NCI-H2227 treated with DMSO at 0.1 percent for 48 hours (cell line): ENCODE results near the gene PXDN.
"Not testable (repeated sequence)": the region's sequence is repeated elsewhere in the genome, so short reads cannot be mapped to it uniquely, and the experiment has no call there.

Source experiments
- DNase-seq: peaks from one replicate; lab custom pipeline; 2025; lab: John Stamatoyannopoulos, UW

PXDN gene

DNA sequence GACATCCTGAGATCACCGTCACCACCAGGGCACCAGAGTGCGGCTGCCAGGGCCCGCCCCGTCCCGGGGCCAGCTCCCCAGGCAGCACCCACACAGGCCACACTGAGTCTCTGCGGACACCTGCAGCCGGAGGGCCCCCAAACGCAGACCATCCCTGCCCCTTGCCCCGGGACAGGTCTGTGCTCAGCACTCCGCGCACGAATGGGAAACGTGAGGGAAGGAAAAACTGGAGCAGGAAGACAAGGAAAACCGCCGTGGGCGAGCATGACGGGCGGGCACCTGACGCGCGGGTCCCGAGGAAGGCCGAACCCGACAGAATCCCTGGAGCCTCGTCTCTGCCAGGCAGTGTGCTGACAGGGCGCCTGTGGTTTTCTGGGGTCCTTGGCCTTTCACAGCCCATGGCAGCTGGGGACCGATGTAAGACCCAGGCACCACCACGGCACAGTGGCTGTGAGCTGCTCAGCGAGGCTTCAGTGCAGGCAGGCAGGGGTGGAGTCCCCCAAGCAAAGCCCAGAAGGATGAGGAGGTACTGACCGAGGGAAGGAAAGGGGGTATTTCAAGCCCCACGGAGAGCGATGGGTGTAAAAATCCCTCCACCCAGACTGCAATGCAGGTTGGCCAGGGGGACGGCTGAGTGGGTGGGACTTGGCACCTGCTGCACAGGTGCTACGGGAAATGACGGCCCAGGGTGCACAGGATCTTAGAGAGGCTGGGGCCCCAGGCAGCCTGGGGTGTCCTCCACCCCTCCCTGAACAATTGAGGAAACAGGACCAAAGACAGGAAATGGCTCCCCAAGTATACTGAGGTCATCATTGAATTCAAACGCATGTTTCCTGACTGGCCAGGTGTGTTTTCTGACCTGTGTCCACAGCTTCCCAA, 59.0 kb downstream of the PXDN start:
- no peak for DNase-seq

DNA sequence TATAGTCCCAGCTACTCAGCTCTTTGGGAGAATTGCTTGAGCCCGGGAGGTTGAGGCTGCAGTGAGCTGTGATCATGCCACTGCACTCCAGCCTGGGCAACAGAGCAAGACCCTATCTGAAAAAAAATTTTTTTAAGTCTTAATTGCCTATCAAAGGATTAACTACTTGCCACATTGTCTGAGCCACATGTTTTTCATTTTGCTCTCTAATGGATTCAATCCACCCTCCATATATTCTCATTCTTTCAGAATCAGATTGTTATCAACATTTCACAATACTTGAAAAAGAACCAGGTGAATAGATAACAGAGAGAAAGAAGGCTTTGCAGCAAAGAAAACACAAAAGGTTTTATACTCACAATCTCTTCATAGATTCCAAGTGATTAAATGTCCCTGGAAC, 61.0 kb downstream of the PXDN start:
- DNase-seq = no peak

DNA sequence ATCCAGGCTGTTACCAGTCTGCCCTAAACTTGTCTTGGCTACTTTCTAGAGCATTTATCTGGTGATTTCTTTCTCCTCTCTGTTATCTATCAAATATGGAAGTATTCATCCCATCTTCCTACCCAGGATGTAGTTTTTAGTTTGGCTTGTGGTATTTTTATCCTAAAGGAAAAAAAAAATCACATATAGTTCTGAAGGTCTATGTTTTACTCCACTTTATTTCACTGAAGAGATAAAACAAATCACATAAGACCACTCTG, 62.2 kb downstream of the PXDN start:
- no peak for DNase-seq

DNA sequence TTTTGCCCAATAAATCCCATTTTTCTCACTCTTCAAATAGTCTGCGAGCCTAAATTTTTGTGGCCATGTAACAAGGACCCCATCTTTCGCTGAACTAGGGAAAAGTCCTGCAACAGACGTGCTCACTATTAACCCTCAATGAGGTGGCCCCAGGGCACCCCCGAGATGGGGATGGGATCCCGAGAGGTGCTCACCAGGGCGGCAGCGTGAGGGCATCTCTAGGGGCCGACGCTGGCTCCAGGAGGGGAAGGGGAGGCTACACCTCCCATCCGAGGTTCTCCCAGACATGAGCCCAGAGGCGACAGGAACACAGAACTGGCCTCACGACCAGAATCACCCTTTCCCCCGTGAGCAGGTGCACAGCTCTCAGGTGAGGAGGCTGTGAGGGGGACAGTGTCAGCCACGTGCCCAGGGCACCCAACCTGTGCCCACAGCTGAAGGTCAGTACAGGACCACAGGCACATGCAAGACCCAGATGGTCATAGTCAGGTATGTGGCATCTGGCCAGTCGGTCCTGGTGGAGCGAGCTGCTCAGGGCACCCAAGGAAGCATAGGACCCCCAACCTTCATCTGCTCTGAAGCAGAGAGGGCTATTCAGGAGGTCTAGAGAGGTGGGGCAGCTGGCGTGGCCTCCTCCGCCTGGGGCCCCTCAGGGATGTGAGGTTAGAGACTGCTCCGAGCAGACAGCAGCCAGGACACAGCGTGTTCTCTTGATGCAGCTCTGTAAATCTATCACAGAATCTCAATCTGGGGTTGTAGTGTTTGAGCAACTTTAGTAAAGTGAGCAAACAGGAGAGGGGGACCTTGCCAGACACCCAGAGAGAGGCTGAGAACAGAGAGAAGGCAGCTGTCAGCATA, 62.8 kb downstream of the PXDN start:
- no peak for DNase-seq

DNA sequence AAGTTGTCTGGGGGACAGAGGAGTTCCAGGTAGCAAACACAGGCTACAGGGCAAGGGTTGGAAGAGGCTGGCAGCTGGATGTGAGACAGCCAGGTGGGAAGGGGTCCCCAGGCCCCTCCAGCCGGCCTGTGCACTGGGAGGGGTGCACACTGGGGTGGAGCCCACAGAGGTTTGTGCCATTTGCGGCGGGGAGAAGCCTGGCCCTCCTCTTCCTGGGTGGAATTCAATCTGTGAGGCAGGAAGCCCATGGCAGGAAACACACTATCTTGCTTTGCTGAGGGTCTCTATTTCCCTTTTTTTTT, 63.3 kb downstream of the PXDN start:
- DNase-seq = no peak

DNA sequence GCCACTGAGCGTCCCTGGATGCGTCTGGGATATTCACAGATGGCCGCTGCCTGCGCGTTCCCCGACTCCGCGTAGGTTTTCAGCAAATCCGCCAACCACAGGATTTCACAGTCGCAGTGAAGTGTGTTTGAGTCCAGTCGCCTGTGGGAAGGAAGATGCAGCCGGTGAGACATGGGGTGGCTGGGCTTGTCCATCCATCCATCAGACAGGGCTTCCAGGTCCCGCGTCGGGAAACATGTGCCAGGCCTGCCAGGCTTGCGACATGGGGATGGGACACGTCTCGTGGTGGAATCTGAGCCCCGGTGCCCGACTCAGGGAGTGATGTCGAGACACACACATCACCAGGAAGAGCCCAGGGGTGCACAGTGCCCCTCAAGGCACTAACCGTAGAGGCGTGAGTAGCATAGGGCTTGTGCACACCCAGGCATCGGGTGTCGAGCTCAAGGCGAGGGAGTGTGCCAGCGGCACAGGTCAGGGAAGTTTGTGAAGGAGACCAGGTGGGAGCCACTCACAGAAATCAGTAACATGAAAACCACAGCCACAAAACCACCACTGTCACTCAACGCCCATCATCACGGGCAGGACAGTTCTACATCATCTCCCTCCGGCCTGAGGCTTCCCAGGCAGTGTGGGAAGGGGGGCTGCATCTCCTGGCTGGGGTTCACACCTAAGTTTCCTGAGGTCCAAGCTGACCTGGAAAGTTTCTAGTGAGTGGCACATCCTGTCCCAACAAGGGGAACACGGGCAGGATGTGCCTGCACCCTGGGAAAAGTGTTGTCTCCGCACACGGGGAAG, 63.9 kb downstream of the PXDN start:
- DNase-seq = no peak

DNA sequence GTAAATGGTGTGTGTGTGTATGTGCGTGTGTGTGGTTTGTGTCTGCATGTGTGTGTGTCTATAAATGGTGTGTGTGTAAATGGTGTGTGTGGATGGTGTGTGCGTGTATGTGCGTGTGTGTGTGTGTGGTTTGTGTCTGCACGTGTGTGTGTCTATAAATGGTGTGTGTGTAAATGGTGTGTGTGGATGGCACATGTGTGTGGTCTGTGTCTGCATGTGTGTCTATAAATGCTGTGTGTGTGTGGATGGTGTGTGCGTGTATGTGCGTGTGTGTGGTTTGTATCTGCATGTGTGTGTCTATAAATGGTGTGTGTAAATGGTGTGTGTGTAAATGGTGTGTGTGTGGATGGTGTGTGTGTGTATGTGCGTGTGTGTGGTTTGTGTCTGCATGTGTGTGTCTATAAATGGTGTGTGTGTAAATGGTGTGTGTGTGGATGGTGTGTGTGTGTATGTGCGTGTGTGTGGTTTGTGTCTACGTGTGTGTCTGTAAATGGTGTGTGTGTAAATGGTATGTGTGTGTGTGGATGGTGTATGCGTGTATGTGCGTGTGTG, 64.8 kb downstream of the PXDN start:
- not testable (repeated sequence) for DNase-seq

DNA sequence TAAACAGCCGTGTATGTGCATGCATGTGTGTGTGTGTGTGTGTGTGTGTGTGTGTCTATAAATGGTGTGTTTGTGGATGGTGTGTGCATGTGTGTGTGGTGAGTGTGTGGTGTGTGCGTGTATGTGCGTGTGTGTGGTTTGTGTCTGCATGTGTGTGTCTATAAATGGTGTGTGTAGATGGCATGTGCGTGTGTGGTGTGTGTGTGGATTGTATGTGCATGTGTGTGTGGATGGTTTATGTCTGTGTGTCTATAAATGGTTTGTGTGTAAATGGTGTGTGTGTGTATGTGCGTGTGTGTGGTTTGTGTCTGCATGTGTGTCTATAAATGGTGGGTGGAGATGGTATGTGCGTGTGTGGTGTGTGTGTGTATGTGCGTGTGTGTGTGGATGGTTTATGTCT, 65.2 kb downstream of the PXDN start:
- DNase-seq = not testable (repeated sequence)

DNA sequence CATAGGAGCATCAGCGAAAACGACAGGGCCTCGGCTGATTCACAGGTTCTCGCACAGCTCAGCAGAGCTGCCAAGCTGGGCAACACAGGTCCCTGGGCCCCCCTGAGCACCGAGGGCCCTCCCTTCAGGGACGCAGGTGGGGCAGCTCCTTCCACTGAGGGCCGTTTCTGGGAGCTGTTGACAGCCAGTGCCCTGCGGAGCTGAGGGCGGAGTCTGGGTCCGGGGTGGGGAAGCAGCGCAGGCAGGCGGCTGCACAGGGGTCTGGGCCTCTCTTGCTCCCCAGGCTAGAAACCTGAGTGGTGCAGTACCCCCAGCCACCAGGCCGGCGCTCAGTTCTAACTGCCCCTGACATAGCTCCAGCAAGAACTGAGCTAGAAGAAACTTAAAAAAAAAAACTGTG, 65.7 kb downstream of the PXDN start:
- no peak for DNase-seq

DNA sequence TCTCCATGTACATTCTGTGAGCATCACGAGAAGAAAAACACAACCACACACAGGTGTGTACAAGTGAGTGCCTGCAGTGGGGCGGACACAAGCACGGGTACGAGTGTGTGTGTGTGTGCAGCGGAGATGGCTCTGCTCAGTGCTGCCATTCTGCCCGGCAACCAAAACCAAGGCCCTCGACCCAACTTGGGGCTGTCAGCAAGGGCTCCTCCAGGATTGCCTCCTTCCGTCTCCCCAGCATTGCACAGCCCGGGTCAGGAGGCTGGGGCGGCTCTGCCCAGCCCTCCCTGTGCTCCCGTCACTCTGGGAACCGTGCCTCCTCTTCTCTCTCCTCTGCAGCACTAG, 66.5 kb downstream of the PXDN start:
- DNase-seq = no peak

DNA sequence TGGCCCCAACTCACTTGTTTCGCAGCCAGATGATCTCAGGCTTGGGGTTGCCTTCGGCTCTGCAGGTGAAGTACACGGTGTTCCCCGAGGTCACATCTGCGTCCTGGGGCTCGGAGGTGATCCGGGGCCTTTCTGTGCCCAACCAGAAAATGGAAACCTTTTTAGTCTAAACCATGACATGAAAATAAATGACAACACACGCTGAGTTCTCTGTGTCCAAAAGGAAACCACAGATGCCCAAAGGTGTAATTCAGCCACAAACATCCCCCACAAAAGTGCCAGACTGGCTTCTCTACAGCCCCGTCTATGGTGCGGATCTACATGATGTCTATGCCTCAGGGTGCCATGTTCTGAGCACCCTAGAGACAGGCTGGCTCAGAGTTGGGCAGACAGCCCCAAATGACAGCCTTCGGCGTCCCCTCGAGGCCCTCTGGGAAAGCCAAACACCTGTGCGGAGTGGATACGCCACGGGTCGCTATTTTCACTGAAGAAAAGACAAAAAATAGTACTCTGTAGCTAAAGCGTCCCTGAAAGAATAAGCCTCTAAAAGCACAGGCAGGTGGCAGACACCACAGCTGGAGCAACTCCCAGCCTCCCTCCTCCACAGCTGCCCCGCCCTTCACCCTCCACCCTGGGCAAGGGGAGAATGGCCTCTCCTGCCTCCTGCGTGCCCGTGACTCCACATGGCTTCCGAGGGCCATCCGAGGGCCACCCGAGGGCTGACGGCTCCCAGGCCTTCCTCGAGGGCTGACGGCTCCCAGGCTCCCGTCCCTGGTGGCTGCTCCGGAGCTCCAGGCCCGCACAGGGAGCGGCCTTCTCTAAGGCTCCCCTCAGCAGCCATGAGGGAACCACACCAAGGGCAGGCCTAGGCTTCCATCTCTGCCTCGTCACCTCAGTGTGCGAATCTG, 67.1 kb downstream of the PXDN start:
- DNase-seq = no peak

DNA sequence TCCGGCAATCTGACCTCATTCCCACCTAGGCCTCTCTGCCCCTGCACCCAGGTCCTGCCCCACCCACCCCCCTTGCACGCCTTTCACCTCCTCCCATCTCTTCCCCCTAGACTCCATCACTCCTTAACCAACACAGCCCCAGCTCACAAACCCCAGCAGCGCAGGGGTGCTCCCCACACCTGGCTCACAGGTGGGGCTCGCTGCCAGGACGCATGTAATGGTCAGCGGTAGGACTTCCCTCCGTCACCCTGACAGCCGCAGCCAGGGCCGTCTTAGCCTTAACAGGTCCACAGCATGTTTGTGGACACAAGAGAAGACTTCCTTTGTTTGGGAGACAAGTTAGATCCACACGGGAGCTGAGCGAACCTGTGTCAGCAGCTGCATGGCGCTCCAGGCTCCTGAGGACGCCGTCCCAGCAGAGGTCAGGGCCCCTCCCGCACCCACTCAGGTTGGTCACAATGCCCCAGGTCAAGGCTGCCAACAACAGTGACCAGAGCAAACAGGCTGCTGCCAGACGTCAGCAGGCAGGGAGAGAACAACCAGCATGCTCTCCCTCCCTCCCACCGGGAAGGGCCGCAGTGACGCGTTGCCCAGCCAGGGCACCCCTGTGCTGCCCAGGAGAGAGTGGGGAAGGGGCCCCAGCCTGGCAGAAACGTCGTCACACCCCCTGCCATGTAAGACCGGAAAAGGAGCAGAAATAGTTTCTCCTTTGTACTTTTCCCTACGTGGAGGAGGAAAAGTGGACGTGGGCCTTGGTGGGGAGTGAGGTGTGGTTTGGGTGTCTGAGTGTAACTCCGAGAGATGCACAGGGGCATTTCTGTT, 68.0 kb downstream of the PXDN start:
- no peak for DNase-seq

DNA sequence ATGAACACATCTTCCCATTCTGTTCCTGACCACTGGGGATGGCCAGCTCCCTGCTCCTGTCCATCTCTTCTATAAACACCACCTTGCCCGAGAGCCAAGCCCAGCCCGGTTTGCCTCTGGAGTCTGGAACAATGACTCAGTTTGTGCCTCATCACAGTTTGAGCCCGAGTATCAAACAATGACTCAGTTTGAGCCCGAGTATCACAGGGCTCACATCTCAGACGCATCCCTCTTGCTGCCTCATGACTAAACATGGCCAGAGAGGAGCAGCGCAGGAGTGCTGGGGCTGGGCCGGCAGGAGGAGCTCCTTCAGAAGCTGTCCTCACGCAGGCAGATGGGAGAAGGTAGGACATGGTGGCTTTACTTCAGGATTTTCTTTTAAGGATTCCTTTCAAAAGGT, 68.7 kb downstream of the PXDN start:
- DNase-seq = no peak

DNA sequence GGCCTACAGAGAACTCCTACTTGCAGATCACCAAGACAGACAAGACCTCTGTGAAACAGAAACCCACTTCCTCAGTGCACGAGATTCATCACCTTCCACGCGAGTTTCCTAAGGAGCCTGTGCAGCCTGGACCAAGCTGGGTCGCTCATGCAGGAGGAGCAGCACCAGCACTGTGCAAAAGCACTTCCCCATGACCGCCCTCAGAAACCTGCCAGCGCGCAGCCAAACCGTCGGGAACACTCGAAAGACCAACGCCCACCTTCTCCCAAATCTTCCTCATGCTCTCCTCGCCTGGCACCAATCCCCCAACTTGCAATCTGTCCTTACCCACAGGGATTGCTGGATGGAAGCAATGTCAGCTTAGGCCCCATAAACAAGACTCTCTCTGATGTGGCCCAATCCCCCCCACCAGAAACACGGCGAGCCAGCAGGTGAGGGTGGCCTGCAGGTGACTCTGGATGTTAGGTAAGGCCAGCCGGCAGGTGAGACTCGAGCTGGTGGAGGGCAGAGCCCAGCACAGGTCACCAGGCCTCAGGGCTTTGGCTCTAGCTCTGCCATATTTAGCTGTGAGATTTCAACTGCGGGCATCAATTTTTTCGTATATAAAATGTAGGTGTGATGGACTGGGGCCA, 69.4 kb downstream of the PXDN start:
- DNase-seq = no peak

DNA sequence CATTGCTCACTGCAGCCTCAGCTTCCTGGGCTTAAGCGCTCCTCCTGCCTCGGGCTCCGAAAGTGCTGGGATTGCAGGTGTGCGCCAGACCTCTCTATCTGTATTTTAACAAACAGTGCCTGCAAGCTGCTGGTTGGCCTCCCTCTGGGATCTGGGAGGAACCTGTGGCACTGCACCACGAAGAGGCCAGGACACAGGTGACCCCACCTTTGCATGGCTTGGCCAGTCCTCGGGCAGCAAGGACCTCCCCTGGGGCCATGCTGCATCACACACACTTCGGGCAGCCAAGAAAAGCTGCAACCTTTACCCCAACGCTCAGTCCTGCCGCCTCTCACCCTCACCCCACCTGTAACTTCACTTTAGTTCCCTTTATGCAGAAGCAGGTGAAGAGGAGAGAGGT, 70.0 kb downstream of the PXDN start:
- no peak for DNase-seq

DNA sequence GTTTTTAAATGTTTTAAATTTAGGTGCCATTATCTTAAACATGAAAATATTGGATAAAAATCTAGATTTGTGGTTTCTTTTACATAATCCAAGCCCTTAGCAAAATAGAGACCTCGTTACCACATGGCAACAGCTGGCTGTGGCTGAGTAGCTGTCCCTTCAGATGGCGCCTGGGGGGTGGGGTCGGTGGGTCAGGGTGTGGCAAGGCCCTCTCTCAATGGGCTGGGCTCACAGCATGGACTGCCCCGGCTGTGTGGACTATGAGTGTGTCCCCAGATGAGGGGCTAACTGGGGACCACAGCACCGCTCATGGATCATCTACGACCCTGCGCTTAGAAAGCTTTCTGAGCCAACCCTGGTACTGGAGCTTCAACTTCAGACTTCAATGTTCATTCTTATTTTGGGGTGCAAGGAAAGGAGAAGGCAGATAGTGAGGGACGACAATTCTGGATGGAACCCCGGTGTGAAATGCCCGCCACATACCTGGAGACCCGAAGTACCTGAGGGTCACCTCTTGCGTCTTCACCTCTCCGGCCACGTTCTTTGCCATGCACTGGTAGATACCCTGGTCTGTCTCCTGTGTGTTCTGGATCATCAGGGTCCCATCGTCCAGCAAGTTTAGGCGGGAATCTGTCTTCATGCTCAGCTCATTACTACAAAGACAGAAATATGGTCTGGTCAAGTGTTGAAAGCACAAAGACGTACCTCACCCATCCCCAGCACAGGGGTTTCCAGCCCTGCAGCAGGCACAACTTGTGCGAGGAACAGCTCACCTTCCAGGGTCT, 71.0 kb downstream of the PXDN start:
- no peak for DNase-seq

DNA sequence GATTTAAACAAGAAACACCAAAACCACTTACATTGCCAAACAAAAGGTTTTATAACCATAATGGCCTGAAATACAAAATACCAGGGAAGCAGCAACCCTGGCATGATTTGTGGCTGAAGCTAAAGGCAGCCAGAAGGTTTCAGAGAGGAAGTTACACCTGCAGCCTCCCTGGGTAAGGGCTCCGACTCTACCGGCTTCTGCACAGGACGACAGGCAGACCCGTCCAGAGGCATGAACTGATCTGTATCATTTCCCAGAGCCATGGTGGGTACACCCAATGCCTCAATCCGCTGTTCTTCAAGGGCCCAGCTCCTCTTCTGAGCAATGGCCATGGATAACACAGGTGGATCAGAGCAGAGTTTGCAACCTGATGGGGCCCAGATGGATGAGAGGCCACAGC, 71.6 kb downstream of the PXDN start:
- no peak for DNase-seq

DNA sequence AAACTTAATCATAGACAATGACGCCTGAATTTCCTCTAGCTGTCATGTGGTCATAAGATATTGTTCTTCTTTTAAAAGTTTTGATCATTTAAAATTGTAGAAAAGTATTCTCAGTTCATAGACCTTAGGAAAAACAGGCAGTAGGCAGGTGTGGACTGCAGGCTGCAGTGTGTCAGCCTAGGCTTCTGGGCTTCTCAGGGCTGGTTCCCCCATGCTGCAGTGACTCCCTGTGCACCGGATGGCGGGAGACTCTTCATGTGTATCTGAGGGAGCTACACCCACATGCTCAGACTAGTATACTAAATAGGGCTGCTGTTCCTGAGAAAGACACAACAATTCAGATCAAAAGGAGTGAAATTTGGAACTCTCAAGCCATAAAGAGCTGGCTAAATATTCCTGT, 72.4 kb downstream of the PXDN start:
- DNase-seq = no peak

DNA sequence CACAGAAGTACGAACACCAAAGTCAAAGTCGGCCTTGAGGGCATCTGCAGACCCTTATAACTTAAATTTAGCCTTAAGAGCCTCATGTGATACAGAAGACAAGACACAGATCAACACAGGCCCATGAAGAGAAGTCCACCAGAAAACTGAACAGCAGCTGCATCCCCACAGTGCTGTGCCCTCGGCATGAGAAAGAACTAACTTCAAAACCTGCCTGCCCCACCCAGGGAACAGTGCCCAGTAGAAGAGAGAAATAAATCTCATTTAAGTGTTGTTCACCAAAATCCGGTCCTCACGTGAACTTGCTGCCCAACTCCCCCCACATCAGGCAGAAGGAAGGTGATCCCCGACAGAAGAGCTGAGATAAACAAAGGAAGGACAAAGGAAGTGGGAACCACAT, 73.7 kb downstream of the PXDN start:
- no peak for DNase-seq
